Gastrocnemius medialis (tissue), 4 donors: ENCODE data around the gene DOCK6.

Experiments
- POLR2A ChIP-seq, 2 donors: fragments of 450-650 bp; IDR thresholded peaks; one replicate each; pipeline ENCODE4 v1.6.1; 2017; ENCODE audit warnings: antibody characterized with exemption in 2 of 2, mild to moderate bottlenecking in 2 of 2, moderate library complexity in 2 of 2
- TF ChIP-seq, protein P1 (sequence below), 5 experiments: fragments of 450-650 bp in 3 of 5; fragments of 200-600 bp in 2 of 5; sonication (generic) in 2 of 5; IDR thresholded peaks in 4 of 5; conservative IDR thresholded peaks in 1 of 5; 1 replicate in 4 of 5; 2 replicates in 1 of 5; pipeline ENCODE4 v1.5.1; 2016 to 2019; ENCODE audit warnings: antibody characterized with exemption in 5 of 5, mild to moderate bottlenecking in 3 of 5, moderate library complexity in 3 of 5

DNA sequence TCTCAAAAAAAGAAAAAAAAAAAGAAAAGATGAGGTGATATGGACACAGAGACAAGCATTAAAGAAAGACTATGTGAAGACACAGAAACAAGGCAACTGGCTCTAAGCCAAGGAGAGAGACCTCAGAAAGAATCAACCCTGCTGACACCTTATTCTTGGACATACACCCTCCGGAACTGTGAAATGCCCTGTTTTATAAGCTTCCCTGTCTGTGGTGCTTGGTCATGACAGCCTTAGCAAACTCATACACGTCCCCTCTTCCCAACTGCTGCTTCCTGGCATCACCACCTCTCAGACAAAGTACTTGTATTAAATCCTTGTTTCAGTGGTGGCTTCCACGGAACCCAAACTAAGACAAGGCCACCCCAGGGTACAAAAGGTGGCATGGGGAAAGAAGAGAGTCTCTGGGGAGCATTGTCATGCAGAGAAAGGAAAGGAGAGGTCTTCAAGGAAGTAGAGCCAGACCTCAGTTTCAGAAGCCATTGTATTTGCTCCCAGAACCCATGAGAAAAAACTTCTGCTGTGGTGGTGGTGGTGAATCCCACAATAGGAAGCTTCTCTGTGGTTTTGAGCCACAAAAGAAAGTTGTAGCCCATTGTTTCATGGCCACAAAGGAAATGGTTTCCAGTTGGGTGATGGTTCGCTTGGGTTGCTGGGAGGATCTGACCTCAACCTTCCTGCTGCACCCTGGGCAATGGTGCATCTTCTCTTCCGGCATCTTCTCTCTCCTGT, 17.3 kb upstream of the DOCK6 start:
- TF ChIP-seq POLR2A (IDR thresholded peaks at IDR 0.05) = no peak
- TF ChIP-seq, protein P1, sequence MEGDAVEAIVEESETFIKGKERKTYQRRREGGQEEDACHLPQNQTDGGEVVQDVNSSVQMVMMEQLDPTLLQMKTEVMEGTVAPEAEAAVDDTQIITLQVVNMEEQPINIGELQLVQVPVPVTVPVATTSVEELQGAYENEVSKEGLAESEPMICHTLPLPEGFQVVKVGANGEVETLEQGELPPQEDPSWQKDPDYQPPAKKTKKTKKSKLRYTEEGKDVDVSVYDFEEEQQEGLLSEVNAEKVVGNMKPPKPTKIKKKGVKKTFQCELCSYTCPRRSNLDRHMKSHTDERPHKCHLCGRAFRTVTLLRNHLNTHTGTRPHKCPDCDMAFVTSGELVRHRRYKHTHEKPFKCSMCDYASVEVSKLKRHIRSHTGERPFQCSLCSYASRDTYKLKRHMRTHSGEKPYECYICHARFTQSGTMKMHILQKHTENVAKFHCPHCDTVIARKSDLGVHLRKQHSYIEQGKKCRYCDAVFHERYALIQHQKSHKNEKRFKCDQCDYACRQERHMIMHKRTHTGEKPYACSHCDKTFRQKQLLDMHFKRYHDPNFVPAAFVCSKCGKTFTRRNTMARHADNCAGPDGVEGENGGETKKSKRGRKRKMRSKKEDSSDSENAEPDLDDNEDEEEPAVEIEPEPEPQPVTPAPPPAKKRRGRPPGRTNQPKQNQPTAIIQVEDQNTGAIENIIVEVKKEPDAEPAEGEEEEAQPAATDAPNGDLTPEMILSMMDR (IDR thresholded peaks at IDR 0.05 in 4 of 5, conservative IDR thresholded peaks at IDR 0.05 in 1 of 5) = no peak
